GM19468 (cell line): ENCODE data around the gene HAAO.

Experiments used
- ATAC-seq: cut with Tn5 transposase; IDR thresholded peaks from one replicate; pipeline ENCODE4 v1.9.1; 2021; ENCODE audit warnings: mild to moderate bottlenecking, moderate library complexity, moderate number of reproducible peaks; ENCODE audit not compliant: unreplicated experiment; ENCODE audit errors: extremely low read depth

The HAAO gene

DNA sequence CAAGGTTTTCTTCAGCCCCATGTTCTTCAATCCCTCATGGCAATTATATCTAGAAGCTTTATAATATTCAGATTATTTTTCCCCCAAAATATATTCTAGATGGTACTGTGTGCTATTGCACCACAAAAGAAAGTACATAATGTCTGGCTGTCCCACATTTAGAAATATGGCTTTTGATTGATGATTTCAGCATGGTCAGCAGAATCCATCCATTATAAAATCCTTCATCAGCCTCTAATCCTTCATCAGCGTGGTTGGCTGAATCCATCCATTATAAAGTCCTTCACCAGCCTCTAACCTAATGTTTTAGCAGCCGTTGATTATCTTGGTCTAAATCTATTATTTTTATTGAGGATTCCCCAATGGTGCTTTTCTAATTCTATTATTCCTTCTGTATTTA is 23.3 kb upstream of the HAAO start:
- ATAC-seq = no peak

DNA sequence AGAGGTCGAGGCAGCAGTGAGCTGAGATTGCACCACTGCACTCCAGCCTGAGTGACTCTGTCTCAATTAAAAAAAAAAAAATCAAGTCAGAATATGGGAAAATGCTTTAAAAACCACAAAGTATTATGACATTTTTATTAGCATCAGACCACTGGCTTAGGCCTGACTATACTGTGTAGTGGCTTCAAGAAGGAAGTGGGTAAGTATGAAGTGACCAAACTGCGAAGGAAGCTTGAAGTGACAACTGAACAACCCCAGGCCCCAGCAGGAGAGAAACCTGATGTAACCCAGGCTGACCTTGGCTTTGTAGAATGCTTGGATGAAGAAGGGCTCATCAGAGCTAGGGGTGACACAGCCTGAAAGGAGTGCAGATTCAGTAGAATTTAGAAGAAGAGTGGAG is 21.4 kb upstream of the HAAO start:
- ATAC-seq = no peak

DNA sequence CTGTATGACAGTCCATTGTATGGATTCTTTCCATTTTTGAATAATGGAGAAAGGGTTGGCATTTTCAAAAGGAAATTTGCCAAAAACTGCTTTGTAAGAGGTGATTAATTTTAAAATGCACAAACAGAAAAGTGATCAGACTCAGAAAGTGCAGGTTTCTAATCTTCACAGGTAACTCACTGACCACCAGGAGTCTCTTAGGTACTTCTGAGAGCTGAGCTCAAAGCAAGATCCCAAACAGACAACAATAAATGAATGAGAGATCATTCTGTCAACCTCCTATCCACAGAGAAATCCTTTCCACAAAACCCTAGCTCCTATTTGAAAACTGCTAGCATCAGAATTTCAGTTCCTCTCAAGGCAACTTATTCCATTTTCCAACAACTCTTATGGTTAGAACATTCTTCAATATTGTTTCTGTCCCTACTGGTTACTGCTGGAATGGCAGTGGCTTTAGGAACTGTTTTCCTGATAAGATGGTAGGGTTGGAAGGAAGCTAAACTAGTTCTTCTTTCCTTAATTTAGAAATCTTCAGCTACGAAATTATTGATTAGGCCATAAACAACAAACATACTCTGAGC is 20.6 kb upstream of the HAAO start:
- no peak for ATAC-seq

DNA sequence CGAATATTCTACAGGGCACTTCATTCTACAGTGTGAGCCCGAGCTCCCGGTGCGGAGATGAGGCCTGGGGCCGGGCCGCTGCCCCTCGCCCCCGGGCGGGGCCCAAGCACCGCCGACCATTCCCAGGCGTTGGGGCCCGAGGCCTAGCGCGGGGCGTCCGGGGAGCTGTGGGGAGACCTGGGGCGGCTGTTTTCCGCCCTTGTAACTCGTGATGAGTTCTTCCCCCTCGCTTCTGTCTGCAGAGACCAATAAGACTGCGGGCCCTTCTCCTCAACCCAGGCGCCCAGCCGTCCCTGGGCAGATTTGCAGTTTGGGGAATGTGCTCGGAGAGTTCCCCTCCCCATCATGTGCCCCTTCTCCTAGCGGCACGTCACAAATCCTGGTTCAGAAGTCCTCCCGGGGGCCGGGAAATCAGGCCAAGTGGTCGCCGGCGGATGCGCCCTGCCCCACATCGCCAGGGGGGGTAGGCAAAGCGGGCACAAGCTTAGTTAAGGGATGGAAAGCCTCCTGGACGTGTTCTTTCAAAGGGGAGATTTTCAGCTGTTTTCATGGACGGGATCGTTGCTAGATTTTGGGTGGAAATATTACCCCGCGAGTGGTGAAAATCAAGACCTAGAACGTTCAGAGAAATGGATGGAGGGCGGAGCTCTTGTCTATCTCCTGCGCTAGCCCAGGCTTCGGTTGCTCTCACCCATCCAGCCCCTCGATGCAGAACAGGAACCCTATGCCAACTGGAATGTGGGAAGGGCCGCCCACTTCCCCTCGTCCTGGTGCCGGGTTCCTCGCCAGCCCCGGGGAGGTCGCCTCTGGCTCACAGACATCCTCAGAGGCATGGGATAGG is 18.8 kb upstream of the HAAO start:
- ATAC-seq = no peak

DNA sequence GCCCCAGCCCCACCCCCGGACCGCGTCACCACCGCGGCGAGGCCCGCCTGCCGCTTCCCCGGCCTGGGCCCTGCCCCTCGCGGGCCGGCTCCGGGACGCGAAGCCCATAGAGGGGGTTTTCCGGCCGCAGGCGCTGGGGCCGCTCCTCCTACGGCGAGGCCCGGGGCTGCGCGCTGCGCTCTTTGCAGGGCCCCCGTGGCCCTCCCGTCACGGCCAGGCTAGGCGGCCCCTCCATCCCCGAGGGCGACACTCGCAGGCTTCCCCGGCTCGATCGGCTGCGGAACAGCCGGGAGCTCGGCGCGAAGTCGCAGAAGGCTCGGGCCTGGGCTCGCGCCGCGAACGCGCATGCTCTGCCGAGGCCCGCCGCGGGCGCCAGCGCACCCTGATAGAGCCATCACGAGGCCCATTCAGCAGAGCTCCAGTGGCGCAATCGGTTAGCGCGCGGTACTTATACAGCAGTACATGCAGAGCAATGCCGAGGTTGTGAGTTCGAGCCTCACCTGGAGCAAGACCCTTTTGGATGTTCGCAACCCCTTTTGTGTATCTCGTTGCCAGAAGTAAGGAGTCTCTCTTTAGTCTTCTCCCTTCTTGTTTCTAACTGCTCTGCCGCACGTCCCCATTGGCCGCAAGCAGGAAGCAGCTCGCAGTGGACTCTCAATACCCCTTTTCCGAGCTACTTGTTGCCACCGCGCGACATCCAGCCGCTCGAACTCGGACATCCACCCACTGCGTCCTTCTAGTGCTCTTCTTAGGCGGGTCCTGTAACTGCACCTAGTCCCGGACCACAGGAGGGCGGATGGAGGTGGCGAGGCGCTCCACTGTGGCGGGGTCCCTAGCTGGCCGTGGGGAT is 18.0 kb upstream of the HAAO start:
- ATAC-seq = peak; percentile 64

DNA sequence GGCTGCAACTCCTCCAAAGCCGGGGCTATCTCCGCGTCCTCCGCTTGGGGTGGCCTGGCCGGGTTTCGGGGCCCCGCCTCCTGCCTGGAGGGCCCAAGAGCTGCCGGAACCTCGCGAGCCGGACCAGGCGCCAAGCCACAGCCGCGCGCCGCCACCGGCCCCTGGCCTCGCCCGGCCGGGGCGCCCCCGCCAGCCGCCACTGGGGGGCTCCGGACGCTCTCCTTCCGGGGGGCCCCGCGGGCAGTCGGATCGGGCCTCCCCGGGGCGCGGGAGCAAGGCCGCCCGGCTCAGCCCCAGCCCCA is 17.4 kb upstream of the HAAO start:
- no peak for ATAC-seq

DNA sequence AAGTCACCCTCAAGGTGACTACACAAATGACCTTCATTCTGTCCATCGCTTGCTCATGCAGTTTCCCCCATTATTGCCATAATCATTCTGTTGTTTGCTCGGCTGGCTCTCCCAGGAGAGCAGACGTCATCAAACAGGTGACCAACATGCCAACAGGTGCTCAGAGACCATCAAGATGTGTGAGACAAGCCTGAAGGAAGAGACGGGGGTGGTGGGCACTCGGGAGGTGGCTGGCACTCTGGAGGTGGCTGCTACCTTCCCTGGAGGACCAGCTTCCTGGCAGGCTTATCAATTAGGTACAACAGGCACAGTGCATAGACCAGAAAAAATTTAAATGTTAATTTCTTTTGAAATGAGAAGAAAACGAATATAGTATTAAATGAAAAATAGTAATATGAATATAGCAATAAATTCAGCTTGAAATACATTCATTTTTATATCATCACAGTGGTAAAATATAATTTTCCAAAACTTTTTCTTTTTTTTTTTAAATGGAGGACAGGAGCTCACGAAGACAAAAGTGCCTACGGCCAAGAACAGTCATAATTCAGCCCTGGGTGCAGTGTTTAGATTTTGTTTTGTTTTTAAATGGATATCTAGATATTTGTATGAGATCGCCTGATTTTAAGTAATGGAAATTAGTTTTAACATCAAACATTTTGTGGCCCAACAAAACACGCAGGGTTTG is 16.9 kb upstream of the HAAO start:
- no peak for ATAC-seq

DNA sequence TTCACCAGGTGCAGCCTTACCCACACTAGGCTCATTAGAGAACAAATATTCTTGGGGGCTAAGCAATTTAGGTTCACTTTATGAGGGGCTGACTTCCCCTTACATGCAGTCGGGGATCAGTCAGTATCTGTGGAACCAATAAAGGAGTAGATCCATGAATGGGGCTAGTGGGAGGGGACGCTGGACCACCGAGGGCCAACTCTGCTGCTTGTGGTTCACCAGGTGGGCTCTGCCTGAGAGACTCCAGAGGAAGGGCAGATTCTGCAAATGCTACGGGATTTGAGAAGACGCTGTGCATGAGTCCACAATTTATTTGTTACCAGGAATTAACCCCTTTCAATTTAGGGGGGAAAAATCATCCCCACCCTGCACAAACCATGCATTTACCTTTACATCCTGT is 15.9 kb upstream of the HAAO start:
- ATAC-seq = no peak

DNA sequence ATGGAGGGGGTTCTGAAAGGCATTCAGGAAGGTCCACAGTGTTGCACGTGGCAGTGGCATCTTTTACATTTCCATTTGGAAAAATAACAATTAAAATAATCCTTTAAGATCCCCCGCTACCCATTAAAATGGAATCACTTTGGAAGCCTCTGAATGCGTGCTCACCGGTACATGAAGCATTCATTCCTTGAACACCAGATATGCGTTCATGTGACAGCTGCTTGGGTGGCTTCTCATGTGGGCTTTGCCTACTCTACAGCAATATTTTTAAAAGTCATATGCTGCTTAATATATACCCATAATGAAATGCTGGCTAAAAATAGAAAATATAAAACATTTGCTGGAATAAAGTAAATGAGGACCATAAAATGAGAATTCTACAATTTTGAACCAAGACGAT is 14.4 kb upstream of the HAAO start:
- ATAC-seq = no peak

DNA sequence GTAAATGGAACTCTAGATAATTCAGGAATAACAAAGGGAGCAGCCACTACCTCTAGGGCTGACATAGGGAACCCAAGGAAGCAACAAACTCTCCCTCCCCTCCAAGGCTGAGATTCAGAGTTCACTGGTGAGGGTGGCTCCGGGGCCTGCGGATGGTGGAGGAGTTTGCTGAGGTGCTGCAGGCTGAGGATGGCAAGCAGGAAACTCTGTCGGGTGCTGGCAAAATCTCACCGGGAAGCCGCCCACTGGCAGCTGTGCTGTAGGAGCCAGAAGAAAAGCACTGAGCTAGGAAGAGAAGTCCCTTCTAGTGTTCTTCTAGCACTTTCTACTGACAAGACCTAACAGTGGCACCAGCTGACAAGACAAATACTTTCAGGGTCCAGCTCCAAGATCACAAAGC is 12.5 kb upstream of the HAAO start:
- no peak for ATAC-seq

DNA sequence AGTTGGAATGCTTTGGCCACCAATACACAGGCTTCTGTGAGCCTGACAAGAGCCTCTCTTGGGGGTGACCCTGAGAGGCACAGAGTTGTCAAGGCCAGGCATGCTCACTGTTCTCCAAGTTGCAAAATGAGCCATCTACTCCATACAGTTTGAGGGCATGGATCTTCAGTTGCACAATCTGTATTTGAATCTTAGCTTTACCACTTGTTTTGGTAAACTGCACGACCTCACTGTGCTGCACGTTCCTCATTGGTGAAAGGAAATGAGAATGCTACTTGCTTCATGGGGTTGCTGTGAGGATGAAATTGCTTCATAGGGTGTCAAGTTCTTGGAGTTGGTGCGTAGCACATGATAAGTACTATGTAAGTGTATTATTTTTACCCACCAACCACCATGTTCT is 12.0 kb upstream of the HAAO start:
- no peak for ATAC-seq

DNA sequence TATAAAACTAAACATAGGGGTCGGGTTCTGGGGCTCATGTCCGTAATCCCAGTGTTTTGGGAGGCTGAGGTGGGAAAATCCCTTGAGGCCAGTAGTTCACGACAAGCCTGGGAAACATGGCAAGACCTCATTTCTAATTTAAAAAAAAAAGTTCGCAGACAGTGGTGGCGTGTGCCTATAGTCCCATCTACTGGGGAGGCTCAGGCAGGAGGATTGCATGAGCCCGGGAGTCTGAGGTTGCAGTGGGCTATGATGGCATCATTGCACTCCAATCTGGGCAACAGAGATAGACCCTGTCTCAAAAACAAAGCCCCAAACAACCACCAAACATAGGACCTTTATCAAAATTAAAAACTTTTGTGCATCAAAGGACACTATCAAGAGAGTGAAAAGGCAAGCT is 9.8 kb upstream of the HAAO start:
- no peak for ATAC-seq

DNA sequence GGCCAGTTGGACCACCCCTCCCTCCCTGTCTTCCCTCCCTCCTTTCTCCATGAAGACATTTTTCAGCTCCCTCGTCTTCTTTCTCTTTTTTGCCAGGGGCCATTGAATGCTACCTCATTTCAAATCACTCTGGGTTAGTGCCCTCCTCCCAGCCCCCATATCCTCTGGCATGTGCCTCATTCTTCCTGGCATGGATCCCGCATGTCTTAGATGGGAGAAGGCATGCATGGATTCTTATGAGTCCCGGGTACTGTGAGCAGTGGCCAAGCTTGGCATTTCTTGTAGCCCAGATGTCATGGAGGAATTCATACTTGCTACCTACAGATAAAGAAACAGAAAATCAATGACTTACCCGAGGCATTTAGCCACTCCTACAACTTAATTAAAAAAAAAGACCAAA is 9.0 kb upstream of the HAAO start:
- no peak for ATAC-seq

DNA sequence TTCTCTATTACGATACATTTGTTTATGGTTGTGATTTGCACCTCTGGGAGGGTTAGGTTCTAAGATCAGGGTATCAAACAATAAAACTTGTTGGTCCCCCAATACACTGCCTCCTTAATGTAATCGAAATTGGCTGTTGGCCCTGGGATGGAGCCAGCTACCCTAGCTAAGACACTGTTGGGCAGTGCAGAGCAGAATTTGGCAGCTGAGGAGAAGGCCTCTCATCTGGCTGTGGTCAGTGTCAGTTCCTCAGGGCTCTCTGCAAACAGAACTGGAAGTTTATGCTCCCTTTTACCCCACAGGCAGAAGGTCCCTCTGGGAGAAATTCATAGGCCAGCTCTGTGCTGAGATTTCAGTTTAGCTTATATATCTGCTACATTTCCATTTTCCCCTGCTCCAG is 8.6 kb upstream of the HAAO start:
- ATAC-seq = no peak

DNA sequence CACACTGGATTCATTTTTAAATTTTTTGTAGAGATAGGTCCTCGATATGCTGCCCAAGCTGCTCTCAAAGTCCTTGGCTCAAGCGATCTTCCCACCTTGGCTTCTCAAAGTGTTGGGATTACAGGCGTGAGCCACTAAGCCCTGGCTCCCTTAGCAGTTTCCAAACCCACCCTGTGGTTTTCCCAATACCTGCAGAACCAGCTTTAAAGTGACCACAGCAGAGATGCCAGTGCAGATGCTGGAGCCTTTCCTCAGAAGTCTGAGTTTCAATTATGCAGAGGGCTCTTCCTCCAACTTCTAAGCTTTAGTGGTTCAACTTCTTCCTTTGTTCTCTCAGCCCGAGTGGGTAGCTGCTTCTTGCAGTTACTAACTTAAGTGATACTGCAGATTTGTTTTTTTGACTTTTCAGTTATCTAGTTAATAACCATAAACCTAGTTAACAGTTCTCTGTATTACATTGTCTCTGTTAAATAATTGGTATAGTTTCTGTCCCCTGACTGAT is 8.1 kb upstream of the HAAO start:
- no peak for ATAC-seq

DNA sequence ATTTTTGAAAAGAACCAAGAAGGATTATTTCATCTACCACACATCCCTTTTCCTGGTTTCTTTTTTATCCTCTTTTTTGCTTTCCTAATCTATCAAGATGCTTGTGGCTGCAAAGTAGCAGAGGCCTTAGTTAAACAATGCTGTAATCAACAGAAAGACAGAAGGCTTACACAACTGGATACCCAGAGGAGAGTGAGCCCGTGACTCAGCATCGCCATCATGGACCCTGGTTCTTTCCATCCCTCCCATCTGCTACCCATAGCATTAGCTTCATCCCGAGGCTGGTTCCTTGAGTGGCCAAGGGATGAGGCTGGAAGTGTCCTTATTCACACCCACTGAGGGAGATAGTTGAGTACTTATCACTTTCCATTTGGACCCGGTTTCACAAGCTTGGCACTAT is 7.5 kb upstream of the HAAO start:
- ATAC-seq = no peak

DNA sequence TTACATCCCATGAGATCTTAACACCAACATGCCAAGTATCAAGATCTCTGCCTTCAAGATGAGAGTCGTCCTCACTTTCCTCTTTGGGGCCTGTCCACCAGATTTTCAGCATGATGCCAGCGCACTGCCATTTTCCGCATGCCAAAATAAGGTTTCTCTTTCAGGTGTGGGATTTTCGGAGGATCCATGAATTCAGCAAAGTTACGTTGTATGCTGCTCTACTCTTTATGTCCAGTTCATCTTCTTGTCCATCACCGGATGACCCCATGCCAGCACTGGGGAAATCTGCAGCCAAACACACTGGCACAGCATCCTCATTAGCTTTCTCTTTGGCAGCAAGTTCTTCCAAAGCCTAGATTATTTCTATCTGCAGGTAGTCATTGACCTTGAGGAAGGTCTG is 4.9 kb upstream of the HAAO start:
- ATAC-seq = no peak

DNA sequence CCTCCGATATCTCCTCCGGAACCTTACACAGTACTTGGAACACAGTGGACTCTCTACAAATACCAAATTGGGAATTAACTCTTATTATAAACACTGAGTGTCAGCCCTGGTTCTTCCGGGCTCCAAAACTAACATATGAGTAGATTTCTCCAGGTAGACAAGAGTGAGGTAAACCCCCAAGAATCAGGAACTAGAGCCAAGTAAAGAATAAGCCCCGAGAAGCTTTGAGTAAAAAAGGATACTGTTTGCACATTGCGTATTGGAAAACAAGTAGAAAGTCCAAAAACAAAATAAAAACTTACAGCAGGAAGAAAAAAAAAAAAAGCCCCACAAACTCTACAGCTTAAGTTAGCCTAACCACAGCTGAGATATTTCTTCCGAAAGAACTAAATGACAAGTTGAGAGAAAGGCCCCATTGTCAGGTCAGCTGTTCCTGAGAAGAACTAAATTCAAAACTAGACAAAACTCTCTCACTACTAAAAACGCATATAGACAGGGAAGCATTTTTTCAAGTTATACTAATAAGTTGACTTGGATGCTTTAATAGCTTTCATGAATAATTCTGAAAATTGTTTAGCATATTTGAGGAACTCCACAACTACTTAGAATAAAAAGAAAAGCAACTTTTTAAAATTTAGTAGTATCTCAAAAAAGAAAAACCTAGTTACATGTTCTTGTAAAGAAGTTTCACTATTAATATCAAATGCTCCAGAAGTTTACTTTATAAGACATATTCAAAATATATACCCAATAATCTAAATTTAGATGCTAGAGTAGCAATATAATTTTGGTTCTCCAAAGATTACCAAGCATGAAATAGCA is 4.3 kb upstream of the HAAO start:
- no peak for ATAC-seq

DNA sequence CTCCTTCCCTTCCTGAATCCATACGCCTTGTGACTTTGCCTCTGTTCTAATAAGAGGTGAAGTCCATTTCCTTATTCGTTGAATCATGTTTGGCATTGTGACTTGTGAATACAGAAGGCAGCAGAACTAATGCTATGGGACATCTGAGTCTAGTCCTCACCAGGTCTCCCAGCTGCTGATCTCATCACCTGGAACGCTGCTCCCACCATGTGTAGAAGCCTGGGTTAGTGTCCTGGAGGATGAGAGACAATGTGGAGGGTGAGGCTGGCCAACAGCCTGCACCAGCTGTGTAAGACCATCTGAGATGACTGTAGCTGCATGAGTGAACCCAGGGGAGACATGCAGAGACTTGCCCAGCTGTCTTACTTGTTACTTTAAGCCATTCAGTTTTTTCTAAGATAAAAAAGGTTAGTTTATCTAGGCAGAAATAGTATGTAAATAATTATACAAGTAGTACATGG is 3.5 kb upstream of the HAAO start:
- no peak for ATAC-seq

DNA sequence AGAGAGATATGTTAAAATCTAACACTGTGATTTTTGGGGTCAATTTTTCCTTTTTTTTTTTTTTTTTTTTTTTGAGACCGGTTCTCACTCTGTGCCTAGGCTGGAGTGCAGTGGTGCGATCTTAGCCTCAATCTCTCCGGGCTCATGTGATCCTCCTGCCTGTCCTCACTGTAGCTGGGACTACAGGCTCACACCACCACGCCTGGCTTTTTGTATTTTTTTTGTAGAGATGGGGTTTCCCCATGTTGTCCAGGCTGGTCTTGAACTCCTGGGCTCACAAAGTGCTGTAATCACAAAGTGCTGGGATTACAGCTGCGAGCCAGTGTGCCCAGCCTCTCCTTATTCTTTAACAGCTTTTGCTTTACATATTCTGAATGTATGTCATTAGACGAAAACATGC is 2.9 kb upstream of the HAAO start:
- no peak for ATAC-seq
